ENCODE measurements around the gene BARHL1. TPM values are rescaled to one million over a fixed set of nuclear protein-coding genes. Genes with fewer than 3 reads are reported as not detected.

The BARHL1 gene
- total and polyA plus RNA-seq, 9 of the 15 experiments (the other 6 are each of a cell fraction or from before 2014, with no cell fraction given), result not detected

- Histone ChIP-seq H3K4me3 (no peak overlapping the region), H3K4me1 (replicated peaks in 1 of 2; ENCODE audit: control insufficient read depth in 2 of 2, insufficient read depth in 2 of 2, low read length in 2 of 2) (peaks cover 0 to 14% of the 10 kb centered on the region in 2 experiments; a peak in 2 of 5 replicates), H3K9ac (ENCODE audit: insufficient read depth in 1 of 2, low read depth in 2 of 2, low read length in 2 of 2) (no peak overlapping the region), H3K27ac (ENCODE audit: extremely low read depth, low read depth, low read length) (no peak overlapping the region), H3K27me3 (ENCODE audit: control insufficient read depth in 2 of 2, insufficient read depth in 2 of 2, low read length in 2 of 2) (peaks cover 16 to 47% of the 10 kb centered on the region in 2 experiments; a peak in 4 of 5 replicates), H3K9me1 (ENCODE audit: control insufficient read depth, insufficient read depth, low read length) (no peaks in the 10 kb centered on the region), H3K4me2 (ENCODE audit: insufficient read depth, low read length) (no peak overlapping the region), H4K20me1 (replicated peaks; ENCODE audit: control insufficient read depth, insufficient read depth, low read length) (peaks cover 9% of the 10 kb centered on the region; the same call in 1 of the 2 replicates), H3K9me3 (replicated peaks; ENCODE audit: control insufficient read depth, insufficient read depth, low read depth, low read length) (no peaks in the 10 kb centered on the region), H2AFZ (ENCODE audit: low read depth, low read length) (no peak overlapping the region), H3K79me2 (ENCODE audit: control insufficient read depth, insufficient read depth, low read length) (no peaks in the 10 kb centered on the region), H3K36me3 (ENCODE audit: control insufficient read depth, insufficient read depth, low read length) (no peaks in the 10 kb centered on the region)
- no peak for DNase-seq (ENCODE audit: extremely low read depth in 1 of 4, low spot score in 3 of 4)
- in situ Hi-C loops (cut with MboI), result no loop called here
- TF ChIP-seq SP2 (IDR thresholded peaks at IDR 0.05; ENCODE audit: extremely low read depth, low read depth, low read length, poor library complexity, severe bottlenecking) (no peak), ZFP36 (IDR thresholded peaks at IDR 0.05; ENCODE audit: low read depth, low read length, partially characterized antibody) (peak; percentile 34), ZNF133 (CRISPR knock-in tag; IDR thresholded peaks at IDR 0.05) (no peak), HNRNPH1 (optimal IDR thresholded peaks at IDR 0.05; ENCODE audit: low read depth, low read length) (no peak), SPI1 (IDR thresholded peaks at IDR 0.05; ENCODE audit: borderline replicate concordance, low read depth, low read length) (0 out of 2 replicates have a peak, but pooled peaks have one; percentile 42), SMAD4 (CRISPR knock-in tag; conservative IDR thresholded peaks at IDR 0.05) (no peak), PHB2 (IDR thresholded peaks at IDR 0.05; ENCODE audit: low read depth) (no peak), GTF2A2 (tag; IDR thresholded peaks at IDR 0.05) (no peak), ZSCAN29 (IDR thresholded peaks at IDR 0.05) (no peak), ZNF277 (CRISPR knock-in tag; IDR thresholded peaks at IDR 0.05; ENCODE audit: borderline replicate concordance) (no peak), PRMT5 (CRISPR knock-in tag; IDR thresholded peaks at IDR 0.05) (no peak)
- POLR2A ChIA-PET, result interaction anchor here (1.5 kb wide), 1 partner anchor 17 kb away, joined by 3 read pairs; no protein-coding TSS in a partner anchor
- CTCF ChIA-PET (ENCODE audit: low intra/inter-chr PET ratio), result no interaction called here
- FAIRE-seq, result no peak
- WGBS (ENCODE audit: insufficient coverage, low coverage, missing lambda C conversion rate), result 42% methylated on average over 40 of the region's 42 CpGs
- intact Hi-C loops (cut with micrococcal nuclease), result no loop called here
- ATAC-seq, result no peak
- BruUV-seq (replicated peaks), result no TSS peak
Observed at GRCh38 chr9:132585954-132586829, 3.8 kb downstream of the BARHL1 start.

Measured in K562 (cell line).